ENCODE data around the gene CELSR2. TPM values are rescaled to one million over a fixed set of nuclear protein-coding genes. Genes with fewer than 3 reads are reported as not detected.
A peak's percentile ranks its signal among the peaks of the same experiment; 100 is the strongest.
"Not testable (repeated sequence)": the region's sequence is repeated elsewhere in the genome, so short reads cannot be mapped to it uniquely, and the experiment has no call there.

The CELSR2 gene
- total RNA-seq, 3 donors from 2014 or later: 1.4 to 2.2 (median 1.5) TPM

GRCh38 chr1:109300650-109301151 is 51.4 kb downstream of the CELSR2 start:
- no peaks in the 10 kb centered on the region for H3K36me3 Mint-ChIP-seq (ENCODE audit: insufficient read depth)
- H3K27me3 Mint-ChIP-seq (ENCODE audit: low read depth): peaks cover 15% of the 10 kb centered on the region
- no peak for ATAC-seq
- H3K4me3 Mint-ChIP-seq: no peak overlapping the region
- no peaks in the 10 kb centered on the region for H3K4me1 Mint-ChIP-seq (ENCODE audit: low read depth)
- no peak for DNase-seq
- H3K9me3 Mint-ChIP-seq: no peaks in the 10 kb centered on the region

DNA sequence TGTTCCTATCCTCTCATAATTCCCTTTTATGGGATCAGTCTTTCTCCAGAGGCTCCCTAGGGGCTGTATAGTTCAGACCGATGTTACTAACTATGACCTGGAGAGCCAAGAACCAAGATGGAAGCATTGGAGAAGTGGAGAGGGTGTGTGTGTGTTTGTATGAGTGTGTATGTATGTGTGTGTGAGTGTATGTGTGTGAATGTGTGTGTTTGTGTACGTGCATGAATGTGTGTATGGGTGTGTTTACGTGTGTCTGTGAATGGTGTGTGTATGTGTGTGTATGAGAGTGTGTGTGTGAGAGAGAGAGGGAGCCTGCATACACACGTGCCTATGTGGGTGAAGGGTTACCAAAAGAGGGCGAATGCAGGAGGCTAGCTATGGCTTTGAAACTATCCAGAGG is 52.5 kb downstream of the CELSR2 start:
- no peaks in the 10 kb centered on the region for H3K4me1 Mint-ChIP-seq (ENCODE audit: low read depth)
- H3K36me3 Mint-ChIP-seq (ENCODE audit: insufficient read depth): no peaks in the 10 kb centered on the region
- no peak overlapping the region for H3K4me3 Mint-ChIP-seq
- H3K9me3 Mint-ChIP-seq: no peaks in the 10 kb centered on the region
- peaks cover 13% of the 10 kb centered on the region for H3K27me3 Mint-ChIP-seq (ENCODE audit: low read depth)
- DNase-seq (no peak), ATAC-seq (no peak)

DNA sequence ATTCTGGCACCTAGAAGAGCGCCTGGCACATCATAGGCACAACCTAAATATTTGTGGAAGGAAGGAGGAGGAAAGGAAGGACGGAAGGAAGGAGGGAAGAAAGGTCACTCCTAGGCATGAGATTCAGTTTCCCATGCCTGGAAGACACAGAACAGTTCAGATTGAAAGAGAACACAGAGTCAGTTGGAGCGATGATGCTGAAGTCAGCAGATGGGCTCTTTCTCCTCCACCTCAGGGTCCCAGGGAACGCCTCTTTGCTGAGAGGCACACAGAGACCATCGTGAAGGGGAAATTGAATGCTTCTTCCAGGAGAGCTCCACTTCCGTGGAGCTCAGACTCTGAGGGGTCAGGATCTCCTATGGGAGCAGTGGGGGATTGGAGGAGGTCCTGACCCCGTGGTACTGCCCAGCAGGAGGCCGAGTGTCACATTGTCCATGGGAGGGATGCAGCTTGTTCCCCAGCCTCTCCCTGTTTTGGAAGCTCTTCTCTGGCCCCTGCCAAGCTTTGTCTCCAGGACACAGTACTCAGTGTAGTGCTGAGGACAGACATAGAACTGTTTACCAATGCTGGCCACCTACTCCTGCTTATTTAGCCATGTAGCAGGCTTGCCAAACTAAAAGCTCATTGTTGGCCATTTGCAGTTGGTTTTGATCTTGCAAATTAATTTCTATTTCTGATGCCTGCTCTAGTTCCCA is 55.0 kb downstream of the CELSR2 start:
- Mint-ChIP-seq H3K27me3 (ENCODE audit: low read depth) (peaks cover 13% of the 10 kb centered on the region), H3K9me3 (no peaks in the 10 kb centered on the region), H3K4me1 (ENCODE audit: low read depth) (no peaks in the 10 kb centered on the region), H3K36me3 (ENCODE audit: insufficient read depth) (no peaks in the 10 kb centered on the region), H3K4me3 (no peak overlapping the region)
- no peak for ATAC-seq
- DNase-seq: no peak

DNA sequence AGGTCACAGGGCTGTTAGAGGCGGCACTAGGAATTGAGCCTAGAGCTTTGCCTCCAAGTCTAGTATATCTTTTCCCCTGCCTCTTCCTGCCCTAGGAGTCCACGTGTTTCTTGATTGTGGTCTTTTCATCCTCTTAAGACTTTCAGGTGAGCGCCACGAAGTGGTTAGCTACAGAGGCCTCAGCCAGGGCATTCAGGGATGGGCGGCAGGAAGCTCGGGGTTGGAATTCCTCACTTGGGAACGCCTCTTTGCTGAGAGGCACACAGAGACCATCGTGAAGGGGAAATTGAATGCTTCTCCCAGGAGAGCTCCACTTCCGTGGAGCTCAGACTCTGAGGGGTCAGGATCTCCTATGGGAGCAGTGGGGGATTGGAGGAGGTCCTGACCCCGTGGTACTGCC is 56.7 kb downstream of the CELSR2 start:
- not testable (repeated sequence) for ATAC-seq; H3K9me3 Mint-ChIP-seq; H3K4me1 Mint-ChIP-seq (ENCODE audit: low read depth); H3K4me3 Mint-ChIP-seq; DNase-seq; H3K36me3 Mint-ChIP-seq (ENCODE audit: insufficient read depth)
- peaks cover 11% of the 10 kb centered on the region for H3K27me3 Mint-ChIP-seq (ENCODE audit: low read depth)

DNA sequence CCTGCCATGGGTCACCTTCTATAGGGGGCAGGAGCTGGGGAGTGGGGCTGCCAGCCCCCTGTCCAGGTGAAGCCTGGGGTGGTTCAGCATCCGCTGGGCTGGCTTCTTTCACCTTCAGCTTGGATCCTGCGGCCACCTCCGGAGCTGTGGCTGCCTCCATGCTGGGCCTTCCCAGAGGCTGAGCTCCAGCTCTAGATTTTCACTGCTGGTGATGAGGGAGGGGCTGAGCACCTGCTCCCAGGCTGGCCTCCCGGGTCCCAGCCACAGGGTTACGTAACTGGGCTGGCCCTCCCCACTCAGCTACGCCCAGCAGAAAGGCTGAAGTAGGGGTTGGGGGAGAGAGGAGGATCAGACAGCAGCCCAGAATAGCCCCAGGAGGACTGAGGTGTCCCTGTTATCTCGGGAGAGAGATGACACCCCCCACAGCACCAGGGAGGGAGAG is 57.5 kb downstream of the CELSR2 start, which contains the start of gene MYBPHL:
Gene MYBPHL (minus strand): TSS at position 180 of the 442 bp plus-strand sequence. CDS start 20 bp downstream, at position 160.
- Mint-ChIP-seq H3K36me3 (ENCODE audit: insufficient read depth) (no peaks in the 10 kb centered on the region), H3K4me1 (ENCODE audit: low read depth) (no peaks in the 10 kb centered on the region), H3K27me3 (ENCODE audit: low read depth) (peaks cover 14% of the 10 kb centered on the region), H3K4me3 (no peak within 1 kb of the TSS), H3K9me3 (no peaks in the 10 kb centered on the region)
- ATAC-seq (no peak), DNase-seq (no peak)

DNA sequence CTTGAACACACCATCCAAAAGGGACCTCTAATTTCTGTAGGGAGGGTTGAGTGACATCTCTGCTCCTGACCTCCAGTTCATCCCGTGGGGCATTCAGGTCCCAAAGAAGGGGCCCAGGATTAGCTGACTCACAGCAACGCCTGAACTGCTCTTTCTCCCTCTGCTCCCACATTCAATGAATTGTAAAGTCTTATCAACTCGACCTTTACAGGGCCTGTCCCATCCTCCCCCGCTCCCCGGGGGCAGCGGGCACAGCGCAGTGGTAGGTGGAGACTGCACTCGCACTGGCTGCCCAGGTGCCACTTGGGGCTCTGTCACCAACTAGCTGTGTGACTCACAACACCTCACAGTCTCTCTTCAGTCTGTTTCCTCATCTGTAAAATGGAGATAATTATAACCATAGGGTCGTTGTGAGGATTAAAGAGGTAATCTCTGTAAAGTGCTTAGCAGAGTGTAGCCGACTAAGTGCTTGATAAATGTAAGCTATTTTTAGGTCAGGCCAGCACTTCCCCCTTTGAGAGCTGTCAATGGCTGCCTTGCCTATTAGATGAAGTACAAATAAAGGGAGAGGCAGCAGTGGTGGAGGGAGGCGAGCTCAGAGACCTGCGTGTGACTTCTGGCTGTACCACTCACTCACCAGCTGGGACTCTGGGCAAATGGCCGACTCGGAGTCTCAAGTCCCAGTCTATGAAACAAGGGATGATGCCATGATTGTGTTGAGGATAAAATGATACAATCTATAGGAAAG is 58.1 kb downstream of the CELSR2 start:
- no peak overlapping the region for H3K4me3 Mint-ChIP-seq
- peak in 1 of 2 donors; percentile 7 for ATAC-seq
- H3K27me3 Mint-ChIP-seq (ENCODE audit: low read depth): peaks cover 14% of the 10 kb centered on the region
- no peaks in the 10 kb centered on the region for H3K9me3 Mint-ChIP-seq
- no peaks in the 10 kb centered on the region for H3K4me1 Mint-ChIP-seq (ENCODE audit: low read depth)
- no peaks in the 10 kb centered on the region for H3K36me3 Mint-ChIP-seq (ENCODE audit: insufficient read depth)
- DNase-seq: no peak

- no peak overlapping the region for H3K4me3 Mint-ChIP-seq
- H3K9me3 Mint-ChIP-seq: no peaks in the 10 kb centered on the region
- no peaks in the 10 kb centered on the region for H3K36me3 Mint-ChIP-seq (ENCODE audit: insufficient read depth)
- DNase-seq (no peak), ATAC-seq (no peak)
- H3K27me3 Mint-ChIP-seq (ENCODE audit: low read depth): peaks cover 14% of the 10 kb centered on the region
- no peaks in the 10 kb centered on the region for H3K4me1 Mint-ChIP-seq (ENCODE audit: low read depth)
These were observed 60.0 kb downstream of the CELSR2 start for GRCh38 chr1:109309347-109309746.

DNA sequence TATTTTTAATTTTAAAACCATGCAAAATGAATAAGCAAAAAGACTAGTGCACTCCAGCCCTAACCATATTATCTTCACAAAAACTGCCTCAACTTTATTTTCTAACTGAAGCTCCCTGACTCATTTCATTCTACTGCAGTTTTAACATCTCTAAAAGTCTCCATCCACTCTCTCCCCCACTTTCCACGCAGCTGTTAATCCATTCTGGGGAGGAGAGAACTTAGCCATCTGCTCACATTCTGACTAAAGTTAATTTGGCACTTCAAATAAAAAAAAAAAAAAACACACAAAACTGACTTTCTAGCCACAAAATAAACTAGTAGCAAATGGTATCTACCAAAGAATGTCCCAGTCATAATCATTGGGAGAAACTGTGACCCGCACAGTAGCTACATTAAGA is 62.9 kb downstream of the CELSR2 start:
- no peaks in the 10 kb centered on the region for H3K4me1 Mint-ChIP-seq (ENCODE audit: low read depth)
- no peak for DNase-seq
- H3K36me3 Mint-ChIP-seq (ENCODE audit: insufficient read depth): no peaks in the 10 kb centered on the region
- H3K9me3 Mint-ChIP-seq: no peaks in the 10 kb centered on the region
- ATAC-seq: no peak
- H3K4me3 Mint-ChIP-seq: no peak overlapping the region
- H3K27me3 Mint-ChIP-seq (ENCODE audit: low read depth): peaks cover 12% of the 10 kb centered on the region

DNA sequence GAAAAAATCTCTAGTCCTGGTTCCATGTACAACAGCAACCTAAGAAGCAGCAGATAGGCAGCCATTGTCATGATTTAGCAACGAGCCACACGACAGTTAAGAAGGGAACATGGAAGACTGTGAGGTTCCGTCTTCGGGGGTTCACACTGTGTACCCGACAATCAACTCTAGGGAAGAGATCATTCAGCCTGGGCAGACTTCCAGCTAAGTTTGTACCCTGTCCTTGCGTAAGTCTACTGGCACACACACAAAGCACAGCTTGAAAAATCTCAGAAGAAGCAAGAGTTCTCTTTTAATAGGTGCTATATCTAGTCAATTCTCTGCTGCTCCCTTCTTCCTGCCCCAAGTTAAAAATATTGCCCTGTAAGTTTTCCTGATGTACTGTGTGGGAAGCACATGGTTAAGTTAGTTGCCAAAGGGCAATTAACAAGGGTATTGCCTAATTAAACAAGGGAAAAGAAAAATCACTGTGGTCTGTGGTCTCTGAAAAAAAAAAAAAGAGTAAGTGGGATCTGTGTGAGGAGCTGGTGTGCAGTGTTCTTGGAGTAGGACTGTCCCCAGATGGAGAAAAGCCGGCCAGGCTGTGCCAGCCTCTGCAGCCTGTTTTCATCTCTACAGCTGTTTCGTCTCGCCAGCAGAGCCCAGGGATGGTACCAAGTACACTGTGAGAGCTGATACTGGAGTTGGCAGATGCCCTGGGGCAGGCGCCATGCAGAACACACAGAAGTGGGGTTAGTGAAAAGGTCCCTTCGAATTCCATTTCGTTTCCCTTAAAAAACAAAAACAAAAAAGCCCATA is 63.8 kb downstream of the CELSR2 start:
- Mint-ChIP-seq H3K4me1 (ENCODE audit: low read depth) (no peaks in the 10 kb centered on the region), H3K27me3 (ENCODE audit: low read depth) (peaks cover 12% of the 10 kb centered on the region), H3K36me3 (ENCODE audit: insufficient read depth) (no peaks in the 10 kb centered on the region), H3K4me3 (no peak overlapping the region), H3K9me3 (no peaks in the 10 kb centered on the region)
- no peak for ATAC-seq
- DNase-seq: no peak

DNA sequence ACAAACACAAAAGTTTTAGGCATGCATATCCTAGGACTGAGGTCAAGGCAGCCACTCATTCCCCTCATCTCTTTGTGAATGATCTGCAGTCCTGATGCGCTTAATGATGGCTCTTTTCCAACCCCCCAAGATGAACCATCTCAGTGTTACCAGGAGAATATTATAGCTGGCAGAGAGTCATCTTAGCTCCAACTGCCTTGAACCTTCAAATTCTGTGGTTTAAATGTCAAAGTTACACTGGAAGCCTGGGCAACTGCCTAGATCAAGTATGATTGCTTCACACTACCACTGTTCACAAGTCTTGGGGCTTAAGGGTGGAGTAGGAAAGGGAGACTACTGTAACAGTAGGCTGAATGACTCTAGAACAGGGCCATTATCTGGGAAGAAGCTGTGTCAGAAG is 65.5 kb downstream of the CELSR2 start:
- Mint-ChIP-seq H3K9me3 (no peaks in the 10 kb centered on the region), H3K36me3 (ENCODE audit: insufficient read depth) (no peaks in the 10 kb centered on the region), H3K4me3 (no peak overlapping the region), H3K27me3 (ENCODE audit: low read depth) (peaks cover 6% of the 10 kb centered on the region), H3K4me1 (ENCODE audit: low read depth) (no peaks in the 10 kb centered on the region)
- DNase-seq (no peak), ATAC-seq (no peak)

DNA sequence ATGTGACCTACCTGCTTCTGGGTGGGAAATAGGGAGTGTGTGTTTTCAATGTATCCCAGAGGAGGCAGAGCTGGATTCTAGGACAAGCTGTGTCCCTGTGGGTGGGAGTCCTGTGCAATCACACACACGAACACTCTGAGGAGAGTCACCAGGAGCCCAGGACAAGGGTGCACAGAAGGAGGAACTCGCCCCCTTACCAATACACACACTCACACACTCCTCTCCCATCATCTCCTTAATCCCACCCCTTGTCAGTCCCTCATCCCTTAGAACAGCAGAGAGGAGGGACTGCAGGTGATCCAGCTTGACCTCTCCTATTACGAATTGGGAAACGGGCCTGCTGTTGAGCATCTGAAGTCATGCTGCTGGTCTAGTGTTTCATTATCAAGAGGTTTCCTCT is 65.9 kb downstream of the CELSR2 start:
- no peak for ATAC-seq
- Mint-ChIP-seq H3K36me3 (ENCODE audit: insufficient read depth) (no peaks in the 10 kb centered on the region), H3K4me1 (ENCODE audit: low read depth) (no peaks in the 10 kb centered on the region), H3K27me3 (ENCODE audit: low read depth) (peaks cover 3% of the 10 kb centered on the region), H3K9me3 (no peaks in the 10 kb centered on the region), H3K4me3 (no peak overlapping the region)
- no peak for DNase-seq

- H3K36me3 Mint-ChIP-seq (ENCODE audit: insufficient read depth): no peaks in the 10 kb centered on the region
- H3K4me3 Mint-ChIP-seq: no peak overlapping the region
- H3K9me3 Mint-ChIP-seq: no peaks in the 10 kb centered on the region
- no peaks in the 10 kb centered on the region for H3K27me3 Mint-ChIP-seq (ENCODE audit: low read depth)
- H3K4me1 Mint-ChIP-seq (ENCODE audit: low read depth): no peaks in the 10 kb centered on the region
- no peak for ATAC-seq
- DNase-seq: no peak
These were observed 67.2 kb downstream of the CELSR2 start for GRCh38 chr1:109316506-109316905.

GRCh38 chr1:109319114-109319513 is 69.8 kb downstream of the CELSR2 start:
- no peaks in the 10 kb centered on the region for H3K27me3 Mint-ChIP-seq (ENCODE audit: low read depth)
- no peaks in the 10 kb centered on the region for H3K9me3 Mint-ChIP-seq
- no peak overlapping the region for H3K4me3 Mint-ChIP-seq
- no peak for DNase-seq
- no peak for ATAC-seq
- H3K36me3 Mint-ChIP-seq (ENCODE audit: insufficient read depth): no peaks in the 10 kb centered on the region
- no peaks in the 10 kb centered on the region for H3K4me1 Mint-ChIP-seq (ENCODE audit: low read depth)

- Mint-ChIP-seq H3K36me3 (ENCODE audit: insufficient read depth) (no peaks in the 10 kb centered on the region), H3K4me3 (no peak overlapping the region), H3K4me1 (ENCODE audit: low read depth) (no peaks in the 10 kb centered on the region), H3K9me3 (no peaks in the 10 kb centered on the region), H3K27me3 (ENCODE audit: low read depth) (peaks cover 3% of the 10 kb centered on the region)
- DNase-seq: no peak
- ATAC-seq: no peak
These were observed 73.6 kb downstream of the CELSR2 start for GRCh38 chr1:109322974-109323373.
